ENCODE measurements around the gene DEF6. TPM values are rescaled to one million over a fixed set of nuclear protein-coding genes. Genes with fewer than 3 reads are reported as not detected.

Gene DEF6
- total RNA-seq, 1 donor from 2014 or later, result 2.2 TPM

DNA sequence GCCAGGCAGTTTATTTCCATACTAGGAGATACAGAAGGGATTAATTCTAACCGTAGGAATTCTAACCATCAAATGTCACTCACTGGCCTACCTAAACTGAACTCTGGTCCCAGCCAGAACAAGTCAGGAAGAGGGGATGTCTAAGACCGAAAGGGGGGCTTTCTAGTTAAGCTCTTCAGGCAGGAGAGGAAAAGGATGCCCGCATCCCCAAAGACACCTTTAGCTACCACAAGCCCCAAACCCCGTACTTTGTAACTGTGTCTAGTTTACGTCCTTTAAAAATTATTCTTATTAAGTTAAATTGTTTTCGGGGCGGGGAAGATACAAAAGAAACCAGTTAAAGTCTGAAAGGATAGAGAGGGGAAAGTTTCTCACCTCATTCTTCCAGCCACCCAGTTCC is 39.3 kb upstream of the DEF6 start:
- no peaks in the 10 kb centered on the region for H3K36me3 ChIP-seq (ENCODE audit: insufficient read depth, low read length)
- H3K79me2 ChIP-seq (ENCODE audit: insufficient read depth, low read length), result peaks cover 38% of the 10 kb centered on the region
- no peaks in the 10 kb centered on the region for H3K9me3 Mint-ChIP-seq (ENCODE audit: unreplicated experiment)
- H3K4me2 ChIP-seq (ENCODE audit: low read length), result peak overlapping the region; percentile 95
- no peak for FAIRE-seq
- peak overlapping the region; percentile 98 for H3K4me3 ChIP-seq (ENCODE audit: insufficient read depth, low read depth, low read length)
- TF ChIP-seq EZH2 (IDR thresholded peaks at IDR 0.05; ENCODE audit: insufficient read depth, low read length), result no peak
- TF ChIP-seq, protein P1, sequence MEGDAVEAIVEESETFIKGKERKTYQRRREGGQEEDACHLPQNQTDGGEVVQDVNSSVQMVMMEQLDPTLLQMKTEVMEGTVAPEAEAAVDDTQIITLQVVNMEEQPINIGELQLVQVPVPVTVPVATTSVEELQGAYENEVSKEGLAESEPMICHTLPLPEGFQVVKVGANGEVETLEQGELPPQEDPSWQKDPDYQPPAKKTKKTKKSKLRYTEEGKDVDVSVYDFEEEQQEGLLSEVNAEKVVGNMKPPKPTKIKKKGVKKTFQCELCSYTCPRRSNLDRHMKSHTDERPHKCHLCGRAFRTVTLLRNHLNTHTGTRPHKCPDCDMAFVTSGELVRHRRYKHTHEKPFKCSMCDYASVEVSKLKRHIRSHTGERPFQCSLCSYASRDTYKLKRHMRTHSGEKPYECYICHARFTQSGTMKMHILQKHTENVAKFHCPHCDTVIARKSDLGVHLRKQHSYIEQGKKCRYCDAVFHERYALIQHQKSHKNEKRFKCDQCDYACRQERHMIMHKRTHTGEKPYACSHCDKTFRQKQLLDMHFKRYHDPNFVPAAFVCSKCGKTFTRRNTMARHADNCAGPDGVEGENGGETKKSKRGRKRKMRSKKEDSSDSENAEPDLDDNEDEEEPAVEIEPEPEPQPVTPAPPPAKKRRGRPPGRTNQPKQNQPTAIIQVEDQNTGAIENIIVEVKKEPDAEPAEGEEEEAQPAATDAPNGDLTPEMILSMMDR (IDR thresholded peaks at IDR 0.05; ENCODE audit: insufficient read depth, low read depth, low read length), result no peak
- H3K4me1 Mint-ChIP-seq (ENCODE audit: low read depth, unreplicated experiment), result peaks cover 16% of the 10 kb centered on the region
- DNase-seq (ENCODE audit: low read depth), result no peak
- H3K9me3 ChIP-seq (ENCODE audit: insufficient read depth, low read depth, low read length), result no peaks in the 10 kb centered on the region
- peaks cover 20% of the 10 kb centered on the region for H3K4me1 ChIP-seq (ENCODE audit: insufficient read depth, low read length)
- no peaks in the 10 kb centered on the region for H3K36me3 Mint-ChIP-seq (ENCODE audit: low read depth, unreplicated experiment)
- H3K27me3 ChIP-seq (ENCODE audit: insufficient read depth, low read length), result no peaks in the 10 kb centered on the region
- H4K20me1 ChIP-seq (ENCODE audit: insufficient read depth, low read length), result peaks cover 1% of the 10 kb centered on the region
- peak overlapping the region; percentile 95 for H2AFZ ChIP-seq (ENCODE audit: low read depth, low read length)
- H3K9ac ChIP-seq (ENCODE audit: low read length), result peak overlapping the region; percentile 97
- H3K4me3 Mint-ChIP-seq (ENCODE audit: unreplicated experiment), result peak overlapping the region; percentile 94
- peak overlapping the region; percentile 94 for H3K27ac ChIP-seq (ENCODE audit: low read depth, low read length)
- H3K27ac Mint-ChIP-seq (ENCODE audit: unreplicated experiment), result peak overlapping the region; percentile 86
- H3K27me3 Mint-ChIP-seq (ENCODE audit: low read depth, unreplicated experiment), result no peaks in the 10 kb centered on the region

GRCh38 chr6:35258858-35259193 is 38.8 kb upstream of the DEF6 start:
- peak overlapping the region; percentile 94 for H3K27ac ChIP-seq (ENCODE audit: low read depth, low read length)
- H3K4me3 Mint-ChIP-seq (ENCODE audit: unreplicated experiment), result peak overlapping the region; percentile 94
- peak overlapping the region; percentile 86 for H3K27ac Mint-ChIP-seq (ENCODE audit: unreplicated experiment)
- no peaks in the 10 kb centered on the region for H3K36me3 ChIP-seq (ENCODE audit: insufficient read depth, low read length)
- peak overlapping the region; percentile 95 for H2AFZ ChIP-seq (ENCODE audit: low read depth, low read length)
- no peaks in the 10 kb centered on the region for H3K9me3 ChIP-seq (ENCODE audit: insufficient read depth, low read depth, low read length)
- no peaks in the 10 kb centered on the region for H4K20me1 ChIP-seq (ENCODE audit: insufficient read depth, low read length)
- peak overlapping the region; percentile 97 for H3K9ac ChIP-seq (ENCODE audit: low read length)
- no peak for FAIRE-seq
- H3K27me3 ChIP-seq (ENCODE audit: insufficient read depth, low read length), result no peaks in the 10 kb centered on the region
- no peaks in the 10 kb centered on the region for H3K36me3 Mint-ChIP-seq (ENCODE audit: low read depth, unreplicated experiment)
- H3K4me2 ChIP-seq (ENCODE audit: low read length), result peak overlapping the region; percentile 95
- TF ChIP-seq, protein P1 (IDR thresholded peaks at IDR 0.05; ENCODE audit: insufficient read depth, low read depth, low read length), result no peak
- H3K4me3 ChIP-seq (ENCODE audit: insufficient read depth, low read depth, low read length), result peak overlapping the region; percentile 98
- H3K4me1 Mint-ChIP-seq (ENCODE audit: low read depth, unreplicated experiment), result peaks cover 16% of the 10 kb centered on the region
- H3K27me3 Mint-ChIP-seq (ENCODE audit: low read depth, unreplicated experiment), result no peaks in the 10 kb centered on the region
- H3K79me2 ChIP-seq (ENCODE audit: insufficient read depth, low read length), result peaks cover 35% of the 10 kb centered on the region
- H3K9me3 Mint-ChIP-seq (ENCODE audit: unreplicated experiment), result no peaks in the 10 kb centered on the region
- peaks cover 20% of the 10 kb centered on the region for H3K4me1 ChIP-seq (ENCODE audit: insufficient read depth, low read length)
- peak; percentile 51 for DNase-seq (ENCODE audit: low read depth)

- Mint-ChIP-seq H3K9me3 (ENCODE audit: unreplicated experiment) (no peaks in the 10 kb centered on the region), H3K27me3 (ENCODE audit: low read depth, unreplicated experiment) (no peaks in the 10 kb centered on the region), H3K4me3 (ENCODE audit: unreplicated experiment) (peak within 1 kb of the TSS; percentile 94), H3K27ac (ENCODE audit: unreplicated experiment) (peak within 1 kb of the TSS; percentile 93), H3K36me3 (ENCODE audit: low read depth, unreplicated experiment) (no peaks in the 10 kb centered on the region), H3K4me1 (ENCODE audit: low read depth, unreplicated experiment) (peaks cover 16% of the 10 kb centered on the region)
- Histone ChIP-seq H3K27ac (ENCODE audit: low read depth, low read length) (peak within 1 kb of the TSS; percentile 94), H3K27me3 (ENCODE audit: insufficient read depth, low read length) (no peaks in the 10 kb centered on the region), H4K20me1 (ENCODE audit: insufficient read depth, low read length) (no peaks in the 10 kb centered on the region), H3K9ac (ENCODE audit: low read length) (peak within 1 kb of the TSS; percentile 97), H3K36me3 (ENCODE audit: insufficient read depth, low read length) (no peaks in the 10 kb centered on the region), H3K4me2 (ENCODE audit: low read length) (peak within 1 kb of the TSS; percentile 95), H3K79me2 (ENCODE audit: insufficient read depth, low read length) (peaks cover 31% of the 10 kb centered on the region), H3K4me3 (ENCODE audit: insufficient read depth, low read depth, low read length) (peak within 1 kb of the TSS; percentile 98), H2AFZ (ENCODE audit: low read depth, low read length) (peak within 1 kb of the TSS; percentile 95), H3K4me1 (ENCODE audit: insufficient read depth, low read length) (peaks cover 20% of the 10 kb centered on the region), H3K9me3 (ENCODE audit: insufficient read depth, low read depth, low read length) (no peaks in the 10 kb centered on the region)
- FAIRE-seq (no peak), DNase-seq (ENCODE audit: low read depth) (peak; percentile 85)
- TF ChIP-seq, protein P1 (IDR thresholded peaks at IDR 0.05; ENCODE audit: insufficient read depth, low read depth, low read length), result no peak
- no peak for TF ChIP-seq EZH2 (IDR thresholded peaks at IDR 0.05; ENCODE audit: insufficient read depth, low read length)
Observed at GRCh38 chr6:35259194-35259947, 38.2 kb upstream of the DEF6 start, which contains the start of gene ZNF76. Gene ZNF76 (plus strand): TSS chr6:35259735. CDS start chr6:35281152, 21,417 bp downstream.
